Thoracic aorta (tissue), 2 donors: Measurements from ENCODE around the gene CYB561A3. TPM values are rescaled to one million over a fixed set of nuclear protein-coding genes. Genes with fewer than 3 reads are reported as not detected.

Source experiments
- ATAC-seq: fragments of 150-250 bp; one replicate; pipeline ENCODE4 v1.8.0; 2017; ENCODE audit warnings: low read depth; ENCODE audit not compliant: insufficient number of reproducible peaks, low FRiP score
- DNase-seq: peaks from one replicate; pipeline ENCODE4 v3.0.0-alpha.2; 2020; ENCODE audit warnings: low spot score
- H3K27ac ChIP-seq, 2 donors: fragments of 200-600 bp; sonication (generic); 1 replicate in 1 of 2; 2 replicates in 1 of 2; pipeline ENCODE4 v1.5.1; 2016; ENCODE audit warnings: mild to moderate bottlenecking in 2 of 2, moderate library complexity in 2 of 2
- H3K27me3 ChIP-seq: fragments of 200-600 bp; sonication (generic); replicated peaks from 2 replicates; pipeline ENCODE4 v1.6.0; 2016; ENCODE audit warnings: mild to moderate bottlenecking; ENCODE audit not compliant: insufficient read depth
- H3K36me3 ChIP-seq: fragments of 200-600 bp; sonication (generic); one replicate; pipeline ENCODE4 v1.5.1; 2016
- H3K4me1 ChIP-seq, 2 donors: fragments of 200-600 bp; sonication (generic); 1 replicate in 1 of 2; 2 replicates in 1 of 2; pipeline versions ENCODE4 v1.5.1 to v1.6.0; 2016; ENCODE audit warnings: low read depth in 2 of 2, mild to moderate bottlenecking in 1 of 2; ENCODE audit not compliant: control insufficient read depth in 1 of 2
- H3K4me3 ChIP-seq: fragments of 200-600 bp; sonication (generic); 2 replicates; pipeline ENCODE4 v1.5.1; 2016; ENCODE audit warnings: mild to moderate bottlenecking
- H3K9me3 ChIP-seq: fragments of 200-600 bp; sonication (generic); 2 replicates; pipeline ENCODE4 v1.5.1; 2016
- total RNA-seq, 2 donors: library from RNA; depleted of rRNA; stranded (reverse); fragments of >200 nt; gene quantifications; one replicate each; pipeline versions ENCODE4 v1.1.0 to v1.2.3, GENCODE V29; 2016
- TF ChIP-seq, protein P1 (sequence below): fragments of 200-600 bp; sonication (generic); IDR thresholded peaks from one replicate; pipeline ENCODE4 v1.5.1; 2019; ENCODE audit warnings: antibody characterized with exemption

Gene CYB561A3
- total RNA-seq, 2 donors from 2014 or later, result 37.1 to 80.8 TPM

DNA sequence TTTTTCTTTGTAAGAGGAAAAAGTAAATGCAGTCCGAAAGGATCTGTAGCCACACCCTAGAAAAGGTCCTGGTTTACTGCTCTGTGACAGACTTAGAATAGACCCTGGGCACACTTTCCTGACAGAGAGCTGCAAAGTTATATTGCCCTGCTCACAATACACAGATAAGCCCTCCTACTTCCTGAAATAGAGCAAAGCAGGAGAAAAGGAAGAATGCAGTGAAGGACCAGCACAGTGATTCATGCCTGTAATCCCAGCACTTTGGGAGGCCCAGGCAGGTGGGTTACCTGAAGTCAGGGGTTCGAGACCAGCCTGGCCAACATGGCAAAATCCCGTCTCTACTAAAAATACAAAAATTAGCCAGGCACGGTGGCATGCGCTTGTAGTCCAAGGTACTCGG, 2.2 kb downstream of the CYB561A3 start:
- no peak for DNase-seq
- Histone ChIP-seq H3K4me1 (peaks cover 13 to 31% of the 10 kb centered on the region in 2 donors), H3K4me3 (no peak overlapping the region), H3K9me3 (no peaks in the 10 kb centered on the region), H3K27ac (no peak overlapping the region), H3K27me3 (no peaks in the 10 kb centered on the region), H3K36me3 (peaks cover 3% of the 10 kb centered on the region)
- TF ChIP-seq, protein P1, sequence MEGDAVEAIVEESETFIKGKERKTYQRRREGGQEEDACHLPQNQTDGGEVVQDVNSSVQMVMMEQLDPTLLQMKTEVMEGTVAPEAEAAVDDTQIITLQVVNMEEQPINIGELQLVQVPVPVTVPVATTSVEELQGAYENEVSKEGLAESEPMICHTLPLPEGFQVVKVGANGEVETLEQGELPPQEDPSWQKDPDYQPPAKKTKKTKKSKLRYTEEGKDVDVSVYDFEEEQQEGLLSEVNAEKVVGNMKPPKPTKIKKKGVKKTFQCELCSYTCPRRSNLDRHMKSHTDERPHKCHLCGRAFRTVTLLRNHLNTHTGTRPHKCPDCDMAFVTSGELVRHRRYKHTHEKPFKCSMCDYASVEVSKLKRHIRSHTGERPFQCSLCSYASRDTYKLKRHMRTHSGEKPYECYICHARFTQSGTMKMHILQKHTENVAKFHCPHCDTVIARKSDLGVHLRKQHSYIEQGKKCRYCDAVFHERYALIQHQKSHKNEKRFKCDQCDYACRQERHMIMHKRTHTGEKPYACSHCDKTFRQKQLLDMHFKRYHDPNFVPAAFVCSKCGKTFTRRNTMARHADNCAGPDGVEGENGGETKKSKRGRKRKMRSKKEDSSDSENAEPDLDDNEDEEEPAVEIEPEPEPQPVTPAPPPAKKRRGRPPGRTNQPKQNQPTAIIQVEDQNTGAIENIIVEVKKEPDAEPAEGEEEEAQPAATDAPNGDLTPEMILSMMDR, result no peak
- ATAC-seq, result no peak

DNA sequence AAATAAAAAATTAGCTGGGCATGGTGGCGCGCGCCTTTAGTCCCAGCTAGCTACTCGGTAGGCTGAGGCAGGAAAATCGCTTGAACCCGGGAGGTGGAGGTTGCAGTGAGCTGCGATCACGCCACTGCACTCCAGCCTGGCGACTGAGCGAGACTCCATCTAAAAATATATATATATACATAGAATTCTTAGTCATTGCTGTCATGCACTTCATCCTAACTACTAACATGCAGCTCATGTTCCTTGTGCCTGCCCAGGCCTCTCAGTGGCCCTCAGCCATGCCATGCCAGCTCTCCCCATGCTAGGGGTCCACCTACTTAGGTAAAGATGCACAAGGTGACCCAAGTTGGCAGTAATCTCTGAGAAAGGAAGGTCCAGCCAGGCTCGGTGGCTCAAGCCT, 3.1 kb downstream of the CYB561A3 start:
- peaks cover 13 to 28% of the 10 kb centered on the region in 2 donors for H3K4me1 ChIP-seq
- DNase-seq (no peak), ATAC-seq (no peak)
- no peak overlapping the region for H3K4me3 ChIP-seq
- H3K27ac ChIP-seq, result no peak overlapping the region
- no peaks in the 10 kb centered on the region for H3K36me3 ChIP-seq
- H3K27me3 ChIP-seq, result no peaks in the 10 kb centered on the region
- TF ChIP-seq, protein P1, result no peak
- no peaks in the 10 kb centered on the region for H3K9me3 ChIP-seq

DNA sequence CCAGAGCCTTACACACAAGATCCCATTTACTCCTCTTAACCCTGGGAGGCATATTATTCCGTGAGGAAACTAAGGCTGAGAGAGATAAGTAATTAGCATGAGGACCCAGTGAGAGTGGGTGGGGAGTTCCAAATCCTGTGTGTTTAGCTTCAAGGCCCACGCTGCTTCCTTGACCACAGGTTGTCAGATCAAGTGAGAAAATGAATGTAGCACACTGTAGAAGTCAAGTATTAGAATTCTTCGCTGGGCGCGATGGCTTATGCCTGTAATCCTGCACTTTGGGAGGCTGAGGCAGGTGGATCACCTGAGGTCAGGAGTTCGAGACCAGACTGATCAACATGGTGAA, 3.8 kb downstream of the CYB561A3 start:
- DNase-seq (no peak), ATAC-seq (no peak)
- peaks cover 9 to 21% of the 10 kb centered on the region in 2 donors for H3K4me1 ChIP-seq
- H3K27me3 ChIP-seq, result no peaks in the 10 kb centered on the region
- H3K4me3 ChIP-seq, result no peak overlapping the region
- peaks cover 3% of the 10 kb centered on the region for H3K36me3 ChIP-seq
- no peak overlapping the region for H3K27ac ChIP-seq
- TF ChIP-seq, protein P1, result no peak
- H3K9me3 ChIP-seq, result no peaks in the 10 kb centered on the region

DNA sequence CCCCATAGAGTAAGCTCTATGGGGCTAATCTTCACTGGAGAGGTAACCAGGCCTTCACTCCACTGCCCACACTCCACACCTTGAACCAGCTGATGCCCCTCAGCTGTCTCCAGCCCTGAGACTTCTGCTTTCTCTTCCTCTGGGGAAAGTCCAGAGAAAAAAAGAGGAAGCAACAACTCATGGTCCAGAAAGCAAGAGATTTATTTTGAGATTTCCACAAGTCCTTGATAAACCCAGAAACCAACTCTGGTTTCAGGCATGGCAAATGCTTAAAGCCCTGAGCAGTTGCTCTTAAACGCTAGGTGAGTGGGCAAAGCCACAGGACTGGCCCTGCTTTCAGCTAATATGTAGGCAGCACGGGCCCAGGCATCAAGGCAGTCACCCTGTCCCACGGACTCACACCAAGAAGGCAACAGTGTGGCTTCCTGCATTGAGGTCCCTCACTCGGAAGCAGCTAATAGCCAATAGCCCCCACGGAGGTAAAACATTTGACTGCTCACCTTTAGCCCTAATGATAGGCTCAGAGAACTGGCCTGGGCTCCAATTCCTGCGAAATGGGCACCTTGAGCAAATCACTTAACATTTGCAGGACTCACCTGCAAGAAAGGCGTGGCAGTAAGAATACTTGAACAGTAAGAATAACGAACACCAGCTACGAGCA, 4.3 kb downstream of the CYB561A3 start:
- ATAC-seq (no peak), DNase-seq (no peak)
- TF ChIP-seq, protein P1, result no peak
- Histone ChIP-seq H3K27me3 (no peaks in the 10 kb centered on the region), H3K27ac (no peak overlapping the region), H3K36me3 (peaks cover 3% of the 10 kb centered on the region), H3K4me1 (peaks cover 8 to 16% of the 10 kb centered on the region in 2 donors), H3K4me3 (no peak overlapping the region), H3K9me3 (no peaks in the 10 kb centered on the region)

DNA sequence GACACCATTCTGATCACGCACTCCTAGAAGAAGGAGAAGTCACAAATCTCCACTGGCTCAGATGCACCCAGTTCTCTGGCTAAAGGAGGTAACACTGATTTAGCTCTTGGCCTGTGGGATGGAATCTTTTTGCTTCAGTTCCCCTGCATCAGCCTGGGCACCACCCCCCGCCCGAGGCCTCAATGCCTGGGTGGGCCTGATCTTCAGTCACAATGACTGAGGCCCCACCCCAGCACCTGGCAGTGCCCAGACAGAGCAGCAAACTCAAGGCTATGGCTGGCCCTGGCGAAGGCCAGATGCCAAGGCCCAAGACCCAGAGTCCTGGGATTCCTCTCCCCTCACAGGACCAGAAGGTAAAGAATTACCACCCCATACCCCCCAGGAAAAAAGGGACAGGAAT, 5.0 kb downstream of the CYB561A3 start:
- no peaks in the 10 kb centered on the region for H3K27me3 ChIP-seq
- no peak overlapping the region for H3K4me3 ChIP-seq
- ATAC-seq, result no peak
- H3K9me3 ChIP-seq, result no peaks in the 10 kb centered on the region
- peaks cover 4% of the 10 kb centered on the region for H3K36me3 ChIP-seq
- H3K4me1 ChIP-seq, result peaks cover 8 to 15% of the 10 kb centered on the region in 2 donors
- TF ChIP-seq, protein P1, result no peak
- H3K27ac ChIP-seq, result no peak overlapping the region
- no peak for DNase-seq
